HUES6 (cell line): ENCODE results near the gene FRMD8.
"Not testable (repeated sequence)": the region's sequence is repeated elsewhere in the genome, so short reads cannot be mapped to it uniquely, and the experiment has no call there.

Experiments used
- H3K27ac ChIP-seq: 2 replicates; pipeline ENCODE4 v1.7.0; 2013; ENCODE audit warnings: low read depth, mild to moderate bottlenecking, low read length, inconsistent platforms
- H3K27me3 ChIP-seq: 2 replicates; pipeline ENCODE4 v1.6.1; 2013; ENCODE audit warnings: low read length; ENCODE audit not compliant: control insufficient read depth, insufficient read depth
- H3K36me3 ChIP-seq: 2 replicates; pipeline ENCODE4 v1.6.1; 2013; ENCODE audit warnings: low read length; ENCODE audit not compliant: control insufficient read depth, insufficient read depth
- H3K4me1 ChIP-seq: 2 replicates; pipeline ENCODE4 v1.6.1; 2013; ENCODE audit warnings: low read length; ENCODE audit not compliant: control insufficient read depth, insufficient read depth
- H3K4me3 ChIP-seq: 2 replicates; pipeline ENCODE4 v1.5.1; 2013; ENCODE audit warnings: low read depth, low read length
- H3K9ac ChIP-seq: one replicate; pipeline ENCODE4 v1.6.1; 2013; ENCODE audit warnings: mild to moderate bottlenecking, low read length
- H3K9me3 ChIP-seq: 2 replicates; pipeline ENCODE4 v1.6.1; 2013; ENCODE audit warnings: low read depth, low read length; ENCODE audit not compliant: control insufficient read depth, insufficient read depth

The FRMD8 gene

DNA sequence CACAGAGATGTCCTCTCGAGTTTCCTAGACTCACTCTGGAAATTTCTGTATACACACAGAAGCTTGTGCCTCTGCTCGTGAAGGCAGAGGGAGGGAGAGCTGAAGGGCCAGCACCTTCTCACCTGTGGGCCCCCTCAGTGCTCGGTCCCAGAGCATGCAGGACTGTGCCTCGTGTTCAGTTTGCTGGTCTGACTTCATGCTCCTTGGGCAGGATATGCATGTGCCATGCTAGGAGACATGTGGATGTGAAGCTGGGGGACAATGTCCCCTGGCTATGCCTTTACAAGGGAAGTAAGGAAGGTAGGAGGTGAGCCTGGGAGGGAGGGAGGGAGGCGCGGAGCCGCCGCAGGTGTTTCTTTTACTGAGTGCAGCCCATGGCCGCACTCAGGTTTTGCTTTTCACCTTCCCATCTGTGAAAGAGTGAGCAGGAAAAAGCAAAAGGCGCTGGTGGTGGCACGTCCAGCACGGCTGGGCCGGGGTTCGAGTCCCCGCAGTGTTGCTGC is 58.7 kb downstream of the FRMD8 start:
- Histone ChIP-seq H3K9me3 (peaks cover 4% of the 10 kb centered on the region; the same call in 1 of the 2 replicates), H3K36me3 (peaks cover 36% of the 10 kb centered on the region), H3K27me3 (no peaks in the 10 kb centered on the region), H3K4me1 (peaks cover 8% of the 10 kb centered on the region; the same call in 1 of the 2 replicates), H3K27ac (no peak overlapping the region), H3K4me3 (no peak overlapping the region), H3K9ac (no peak overlapping the region)

DNA sequence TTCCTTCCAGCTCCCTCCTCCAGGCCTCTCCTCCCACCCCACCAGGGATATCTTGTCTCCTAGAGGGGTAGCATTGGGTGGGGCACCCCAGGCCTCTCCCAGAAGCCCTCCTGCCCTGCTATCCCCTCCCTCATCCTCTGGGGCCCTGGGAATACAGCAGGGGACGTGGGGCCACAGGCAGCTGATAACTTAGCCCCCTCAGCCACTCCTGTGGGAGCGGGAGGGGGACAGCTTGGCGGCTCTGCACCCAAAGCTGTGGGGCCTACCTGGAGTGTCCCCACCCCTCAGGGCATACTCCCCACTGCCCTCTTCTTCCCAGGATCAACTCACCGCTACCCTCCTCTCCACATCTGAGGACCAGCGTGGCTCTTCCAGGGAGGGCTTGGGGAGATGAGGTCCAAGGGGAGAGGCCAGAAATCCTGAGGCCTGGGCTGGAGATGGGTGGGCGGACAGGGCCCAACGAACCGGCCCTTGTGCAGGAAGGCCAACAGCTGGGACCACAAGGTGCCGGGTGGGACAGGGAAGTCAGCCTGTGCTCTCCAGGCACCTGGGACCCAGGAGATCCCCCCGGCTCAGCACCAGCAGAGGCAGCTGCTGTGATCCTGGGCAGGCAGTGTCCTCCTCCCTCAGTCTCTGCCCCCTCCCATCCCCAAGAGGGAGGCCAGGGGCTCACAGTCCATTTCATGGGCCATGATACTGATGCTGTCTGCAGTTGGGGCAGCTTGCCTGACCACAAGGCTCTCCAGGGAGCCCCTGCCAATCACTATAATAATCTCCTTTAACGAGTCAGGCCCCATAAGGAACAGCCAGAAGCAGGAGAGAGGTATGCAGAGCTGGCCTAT is 59.4 kb downstream of the FRMD8 start:
- H3K4me3 ChIP-seq, result no peak overlapping the region
- peaks cover 35% of the 10 kb centered on the region for H3K36me3 ChIP-seq
- peaks cover 8% of the 10 kb centered on the region; the same call in 1 of the 2 replicates for H3K4me1 ChIP-seq
- H3K9me3 ChIP-seq, result peaks cover 8% of the 10 kb centered on the region
- H3K9ac ChIP-seq, result no peak overlapping the region
- no peak overlapping the region for H3K27ac ChIP-seq
- no peaks in the 10 kb centered on the region for H3K27me3 ChIP-seq

DNA sequence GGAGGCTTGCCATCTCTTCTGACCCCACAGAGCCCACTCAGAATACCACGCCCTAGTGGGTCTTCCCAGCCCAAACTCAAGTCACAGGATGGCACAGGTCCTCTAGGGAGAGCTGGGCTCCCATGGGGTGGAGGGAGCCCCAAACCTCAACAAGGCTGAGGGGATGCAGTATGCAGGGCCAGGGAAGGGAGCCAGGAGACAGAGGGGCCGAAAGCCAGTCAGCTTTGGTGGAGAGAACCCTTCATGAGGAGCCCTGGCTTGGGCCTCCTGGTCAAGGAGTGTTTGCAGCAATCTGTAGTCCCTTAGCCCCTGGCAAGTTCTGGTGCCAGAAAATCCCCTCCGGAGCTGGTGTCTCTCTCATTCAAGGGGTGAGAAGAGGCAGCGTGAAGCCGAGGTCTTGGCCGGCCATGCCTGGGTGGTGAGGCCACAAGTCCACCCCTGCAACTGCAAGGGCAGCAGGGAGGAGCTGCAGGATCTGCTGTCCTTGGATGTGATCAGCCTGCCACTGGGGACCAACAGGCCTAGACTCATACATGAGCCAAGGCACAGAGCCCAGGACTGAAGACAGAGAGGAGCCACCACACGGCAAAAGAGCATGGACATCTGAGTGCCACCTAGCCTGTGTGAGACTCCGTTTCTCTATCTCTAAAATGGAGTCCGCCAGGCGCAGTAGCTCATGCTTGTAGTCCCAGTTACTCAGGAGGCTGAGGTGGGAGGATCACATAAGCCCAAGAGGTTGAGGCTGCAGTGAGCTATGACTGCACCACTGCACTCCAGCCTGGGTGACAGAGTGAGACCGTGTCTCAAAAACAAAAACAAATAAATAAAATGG is 60.2 kb downstream of the FRMD8 start:
- H3K36me3 ChIP-seq, result peaks cover 32% of the 10 kb centered on the region
- no peak overlapping the region for H3K4me3 ChIP-seq
- peaks cover 8% of the 10 kb centered on the region; the same call in 1 of the 2 replicates for H3K4me1 ChIP-seq
- no peak overlapping the region for H3K27ac ChIP-seq
- no peaks in the 10 kb centered on the region for H3K27me3 ChIP-seq
- no peak overlapping the region for H3K9ac ChIP-seq
- peaks cover 8% of the 10 kb centered on the region for H3K9me3 ChIP-seq

DNA sequence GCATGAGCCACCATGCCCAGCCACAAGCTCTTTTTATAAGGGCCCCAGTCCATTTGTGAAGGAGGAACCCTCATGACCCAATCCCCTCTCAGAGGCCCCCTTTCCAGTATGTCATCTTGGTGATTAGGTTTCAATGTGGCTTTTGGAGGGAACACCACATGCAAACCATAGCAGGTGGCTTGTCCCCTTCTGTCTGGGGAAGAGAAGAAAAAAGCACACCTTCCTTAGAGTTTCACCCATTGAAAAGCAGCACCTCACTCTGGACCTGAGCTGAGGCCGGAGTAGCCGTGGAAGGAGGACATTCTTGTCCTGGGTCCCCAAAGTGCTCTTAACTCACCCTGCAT is 61.6 kb downstream of the FRMD8 start:
- no peaks in the 10 kb centered on the region for H3K27me3 ChIP-seq
- no peak overlapping the region for H3K4me3 ChIP-seq
- no peak overlapping the region for H3K27ac ChIP-seq
- H3K9ac ChIP-seq, result no peak overlapping the region
- peaks cover 8% of the 10 kb centered on the region for H3K9me3 ChIP-seq
- H3K36me3 ChIP-seq, result peaks cover 21% of the 10 kb centered on the region
- H3K4me1 ChIP-seq, result peaks cover 8% of the 10 kb centered on the region; the same call in 1 of the 2 replicates

DNA sequence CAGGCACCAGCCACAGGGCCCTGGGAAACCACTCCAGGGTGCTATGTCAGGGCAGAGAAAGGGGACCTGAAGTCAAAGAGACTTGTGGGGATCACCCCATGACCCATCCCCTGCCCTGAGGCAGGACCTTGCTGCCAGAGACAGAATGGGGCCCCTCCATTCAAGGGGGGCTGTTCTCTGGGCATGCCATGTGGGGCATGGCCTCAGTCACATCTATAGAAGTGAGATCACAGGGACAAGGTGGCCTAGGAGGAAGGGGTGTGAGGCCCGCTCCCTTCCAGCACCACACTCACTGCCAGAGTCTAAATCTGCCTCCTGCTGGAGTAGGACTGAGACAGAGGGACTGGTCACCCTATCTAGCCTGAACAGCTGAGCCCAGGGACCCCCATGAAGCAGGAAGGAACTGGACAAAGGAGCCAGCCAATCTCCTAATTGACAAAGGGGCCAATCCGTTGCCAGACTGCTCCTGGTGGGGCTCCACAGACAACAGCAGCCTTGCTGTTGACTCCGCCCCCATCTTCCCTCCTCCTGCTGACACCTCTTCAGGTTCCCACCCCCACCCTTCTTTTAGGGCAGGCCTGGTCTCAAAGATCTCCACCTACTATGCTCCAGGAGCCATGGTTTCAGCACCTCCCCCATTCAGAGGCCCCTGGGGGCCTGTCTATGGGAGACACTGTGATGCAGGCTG is 62.1 kb downstream of the FRMD8 start:
- H3K9ac ChIP-seq, result no peak overlapping the region
- peaks cover 8% of the 10 kb centered on the region; the same call in 1 of the 2 replicates for H3K4me1 ChIP-seq

DNA sequence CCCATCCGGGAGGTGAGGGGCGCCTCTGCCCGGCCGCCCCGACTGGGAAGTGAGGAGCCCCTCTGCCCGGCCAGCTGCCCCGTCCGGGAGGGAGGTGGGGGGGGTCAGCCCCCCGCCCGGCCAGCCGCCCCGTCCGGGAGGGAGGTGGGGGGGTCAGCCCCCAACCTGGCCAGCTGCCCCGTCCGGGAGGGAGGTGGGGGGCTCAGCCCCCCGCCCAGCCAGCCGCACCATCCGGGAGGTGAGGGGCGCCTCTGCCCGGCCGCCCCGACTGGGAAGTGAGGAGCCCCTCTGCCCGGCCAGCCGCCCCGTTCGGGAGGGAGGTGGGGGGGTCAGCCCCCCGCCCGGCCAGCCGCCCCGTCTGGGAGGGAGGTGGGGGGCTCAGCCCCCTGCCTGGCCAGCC is 64.9 kb downstream of the FRMD8 start:
- not testable (repeated sequence) for H3K27ac ChIP-seq, H3K4me1 ChIP-seq, H3K36me3 ChIP-seq, H3K4me3 ChIP-seq, H3K9me3 ChIP-seq, H3K9ac ChIP-seq
- H3K27me3 ChIP-seq, result peaks cover 20% of the 10 kb centered on the region

More for the DNA sequence above, 62.1 kb downstream of the FRMD8 start:
- Histone ChIP-seq H3K27ac (no peak overlapping the region), H3K27me3 (no peaks in the 10 kb centered on the region), H3K36me3 (peaks cover 20% of the 10 kb centered on the region), H3K4me3 (no peak overlapping the region), H3K9me3 (peaks cover 8% of the 10 kb centered on the region)

DNA sequence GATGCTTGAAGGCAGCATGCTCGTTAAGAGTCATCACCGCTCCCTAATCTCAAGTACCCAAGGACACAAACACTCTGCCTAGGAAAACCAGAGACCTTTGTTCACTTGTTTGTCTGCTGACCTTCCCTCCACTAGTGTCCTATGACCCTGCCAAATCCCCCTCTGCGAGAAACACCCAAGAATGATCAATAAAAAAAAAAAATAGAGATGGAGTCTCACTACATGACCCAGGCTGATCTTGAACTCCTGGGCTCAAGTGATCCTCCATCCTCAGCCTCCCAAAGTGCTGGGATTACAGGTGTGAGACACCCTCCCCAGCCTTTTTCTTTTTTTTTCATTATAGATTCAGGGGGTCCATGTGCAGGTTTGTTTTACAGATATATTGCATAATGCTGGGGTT is 65.8 kb downstream of the FRMD8 start:
- not testable (repeated sequence) for H3K9ac ChIP-seq, H3K36me3 ChIP-seq, H3K27ac ChIP-seq, H3K4me3 ChIP-seq, H3K9me3 ChIP-seq, H3K4me1 ChIP-seq
- peaks cover 29% of the 10 kb centered on the region for H3K27me3 ChIP-seq

DNA sequence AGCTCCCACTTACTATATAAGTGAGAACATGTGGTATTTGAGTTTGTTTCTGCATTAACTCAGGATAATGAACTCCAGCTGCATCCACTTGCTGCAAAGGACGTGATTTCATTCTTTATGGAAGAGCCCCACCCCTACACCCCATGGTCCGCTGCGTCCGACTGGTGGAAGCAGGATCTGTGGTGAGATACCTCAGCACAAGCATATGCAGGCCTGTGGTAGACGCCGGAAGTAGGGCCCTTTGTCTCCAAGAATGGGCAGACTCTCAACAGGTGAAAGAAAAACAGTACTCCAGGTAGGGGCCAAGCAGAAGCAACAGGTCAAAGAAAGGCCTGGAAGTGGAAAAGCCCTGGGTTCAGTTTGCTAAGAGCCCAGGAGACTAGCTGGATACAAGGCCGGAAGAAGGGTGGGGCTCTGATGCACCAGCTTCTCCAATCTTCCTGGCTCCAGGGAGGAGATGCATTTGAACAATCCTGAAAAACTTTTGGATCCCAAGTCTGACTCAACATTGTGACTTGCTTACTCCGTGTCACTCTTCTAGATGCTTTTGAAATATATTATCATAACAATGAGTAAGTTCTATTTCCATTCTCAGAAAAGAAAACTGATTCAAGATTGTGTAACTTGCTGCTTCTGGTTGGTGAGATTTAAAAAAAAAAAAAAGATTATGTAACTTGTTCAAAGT is 66.5 kb downstream of the FRMD8 start:
- Histone ChIP-seq H3K27ac (no peak overlapping the region), H3K9ac (no peak overlapping the region), H3K4me3 (no peak overlapping the region), H3K27me3 (peaks cover 35% of the 10 kb centered on the region), H3K4me1 (peaks cover 8% of the 10 kb centered on the region; the same call in 1 of the 2 replicates), H3K36me3 (no peaks in the 10 kb centered on the region), H3K9me3 (peaks cover 8% of the 10 kb centered on the region)

DNA sequence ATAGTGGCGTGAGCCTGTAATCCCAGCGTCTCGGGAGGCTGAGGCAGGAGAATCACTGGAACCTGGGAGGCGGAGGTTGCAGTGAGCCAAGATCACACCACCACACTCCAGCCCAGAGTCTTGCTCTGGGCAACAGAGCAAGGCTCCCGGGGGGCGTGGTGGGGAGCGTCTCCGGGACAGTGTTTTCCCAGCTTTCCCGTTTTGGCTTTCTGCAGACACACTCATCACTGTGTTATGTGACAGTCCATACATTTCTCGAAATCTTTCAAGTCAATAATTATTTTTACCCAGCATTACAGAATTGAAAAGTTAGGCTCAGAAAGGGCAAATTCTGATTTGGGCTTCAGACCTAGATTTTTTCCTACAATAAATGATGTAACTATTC is 67.9 kb downstream of the FRMD8 start:
- Histone ChIP-seq H3K4me1 (peaks cover 3% of the 10 kb centered on the region), H3K9ac (no peak overlapping the region), H3K27ac (no peak overlapping the region), H3K27me3 (peaks cover 49% of the 10 kb centered on the region), H3K9me3 (peaks cover 8% of the 10 kb centered on the region), H3K4me3 (peak overlapping the region; percentile 47), H3K36me3 (no peaks in the 10 kb centered on the region)

DNA sequence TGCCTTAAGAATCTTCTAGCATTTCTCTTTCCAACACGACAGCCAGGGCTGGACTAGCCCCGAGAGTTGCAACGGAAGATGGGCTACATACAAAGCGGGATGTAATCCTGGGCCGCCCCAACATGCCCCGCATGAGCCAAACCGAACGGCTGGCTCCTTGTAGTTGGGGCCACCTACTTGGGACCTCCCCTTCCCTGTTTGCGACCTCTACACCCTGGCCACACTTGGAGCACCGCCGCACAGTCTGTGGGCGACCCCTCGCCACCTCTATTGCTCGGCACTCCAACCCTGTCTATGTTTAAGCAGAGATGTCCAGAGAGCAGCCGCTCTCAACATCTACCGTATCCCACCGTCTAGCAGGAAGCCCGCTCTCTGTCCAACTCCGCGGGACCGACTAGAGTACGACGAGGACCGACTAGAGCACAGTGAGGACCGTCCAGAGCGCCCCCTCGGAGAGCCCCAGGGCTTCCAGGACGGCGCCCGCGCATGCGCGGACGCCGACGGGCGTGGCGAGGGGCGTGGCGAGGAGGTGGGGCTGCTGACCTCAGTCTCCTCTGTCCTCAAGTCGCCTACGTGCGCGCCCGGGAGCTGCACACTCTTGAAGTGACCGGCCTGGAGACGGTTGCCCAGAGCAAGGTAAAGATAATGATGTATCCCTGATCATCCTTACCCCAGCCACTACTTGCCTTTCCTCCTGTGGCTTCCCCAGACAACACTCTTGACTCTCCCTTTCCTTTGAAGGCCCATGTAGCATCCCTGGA is 68.4 kb downstream of the FRMD8 start:
- H3K9ac ChIP-seq, result no peak overlapping the region
- H3K9me3 ChIP-seq, result peaks cover 7% of the 10 kb centered on the region
- no peaks in the 10 kb centered on the region for H3K36me3 ChIP-seq
- H3K4me3 ChIP-seq, result peak overlapping the region; percentile 47
- peaks cover 4% of the 10 kb centered on the region for H3K4me1 ChIP-seq
- H3K27ac ChIP-seq, result no peak overlapping the region
- peaks cover 54% of the 10 kb centered on the region for H3K27me3 ChIP-seq
